ENCODE results near the gene PLXNA4.

GRCh38 chr7:132244903-132245480 lies 331.3 kb downstream of the PLXNA4 start:
- TF ChIP-seq CTCF (IDR thresholded peaks at IDR 0.05; ENCODE audit: insufficient read depth, low read length, poor library complexity, severe bottlenecking) (no peak), EZH2phosphoT487 (conservative IDR thresholded peaks at IDR 0.05; ENCODE audit: low read length) (no peak)
